DMS153 treated with DMSO at 0.1 percent for 48 hours (cell line): ENCODE measurements around the gene ARHGAP24.
"Not testable (repeated sequence)": the region's sequence is repeated elsewhere in the genome, so short reads cannot be mapped to it uniquely, and the experiment has no call there.

Source experiments
- DNase-seq: peaks from one replicate; lab custom pipeline; 2025; ENCODE audit not compliant: unreplicated experiment; lab: John Stamatoyannopoulos, UW

ARHGAP24 gene

GRCh38 chr4:85482010-85482738 is 7.2 kb downstream of the ARHGAP24 start:
- no peak for DNase-seq

GRCh38 chr4:85486425-85487086 is 11.6 kb downstream of the ARHGAP24 start:
- DNase-seq = no peak

- no peak for DNase-seq
Observed at GRCh38 chr4:85488416-85488815, 13.5 kb downstream of the ARHGAP24 start.

GRCh38 chr4:85489273-85489981 is 14.5 kb downstream of the ARHGAP24 start:
- DNase-seq = peak; percentile 17

DNA sequence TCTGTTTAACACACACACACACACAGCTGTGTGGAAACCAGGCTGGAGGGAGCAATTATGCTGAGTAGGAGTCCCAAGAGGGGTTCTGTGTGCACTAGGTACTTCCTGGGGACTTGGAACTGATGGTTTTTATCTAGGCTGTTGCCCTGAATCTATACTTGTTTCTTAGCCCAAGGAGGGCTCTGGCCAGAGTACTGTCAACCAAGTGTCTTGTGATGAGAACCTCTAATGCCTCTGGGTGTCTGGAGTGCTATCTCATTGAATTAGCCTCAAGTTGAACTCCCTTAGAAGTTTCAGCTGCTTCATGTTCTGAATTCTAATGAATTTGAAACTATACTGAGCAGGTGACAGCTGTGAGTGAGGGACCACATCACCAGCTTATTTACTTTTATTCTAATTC is 16.6 kb downstream of the ARHGAP24 start:
- DNase-seq = no peak

DNA sequence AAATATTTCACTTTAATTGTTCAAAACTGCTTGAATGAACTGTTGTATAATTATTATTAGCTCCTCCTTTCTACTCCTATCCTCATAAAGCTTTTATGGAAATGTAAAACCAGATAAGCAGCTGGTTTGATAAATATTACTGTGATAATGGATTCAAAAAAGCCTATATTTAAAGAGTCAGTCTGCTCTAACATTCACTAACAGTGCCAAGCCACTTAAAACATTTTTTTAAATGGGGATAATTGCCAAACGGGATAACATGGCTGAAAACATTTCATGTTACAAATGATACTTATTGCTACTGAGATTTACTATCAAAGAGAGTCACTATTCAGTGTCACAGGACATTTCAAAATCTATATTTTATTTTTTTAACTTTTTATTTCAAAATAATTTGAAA is 17.4 kb downstream of the ARHGAP24 start:
- no peak for DNase-seq

DNA sequence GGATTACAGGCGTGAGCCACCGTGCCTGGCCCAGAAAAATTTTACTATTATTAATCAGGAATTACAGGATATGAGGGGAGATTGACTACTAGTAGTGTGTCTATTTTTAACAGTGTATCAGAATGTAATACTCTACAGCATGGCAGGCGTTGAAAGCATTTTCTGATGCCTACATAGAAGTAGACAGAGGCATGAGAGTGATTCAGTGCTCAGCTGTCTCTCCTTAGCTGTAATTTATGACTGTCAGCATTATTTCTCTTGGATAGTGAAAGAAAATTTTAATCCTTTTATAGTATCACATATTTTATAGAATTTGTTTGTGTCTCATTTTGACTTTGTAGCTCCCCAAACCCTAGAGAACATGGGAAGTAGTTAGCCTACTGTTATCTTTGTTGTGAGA is 20.7 kb downstream of the ARHGAP24 start:
- no peak for DNase-seq

- no peak for DNase-seq
Observed at GRCh38 chr4:85496126-85496849, 21.3 kb downstream of the ARHGAP24 start.

DNA sequence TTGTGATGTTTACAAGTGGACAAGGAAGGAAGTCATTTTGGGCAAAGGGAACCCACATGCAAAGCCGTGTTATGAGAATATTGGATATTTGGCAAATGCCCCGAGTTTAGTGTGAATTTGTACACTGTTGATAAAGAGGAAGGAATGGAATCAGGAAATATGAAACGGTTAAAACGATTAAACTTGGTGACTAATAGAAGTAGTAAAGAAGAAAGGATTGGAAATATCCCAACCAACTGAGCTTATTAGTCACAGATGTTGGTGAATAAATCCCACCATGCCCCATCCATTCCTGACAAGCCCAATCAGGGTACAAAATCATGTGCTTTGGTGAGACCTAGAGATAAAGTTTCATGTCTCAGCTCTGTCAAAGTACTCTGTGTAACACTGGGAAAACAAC is 22.0 kb downstream of the ARHGAP24 start:
- no peak for DNase-seq

- DNase-seq = no peak
Observed at GRCh38 chr4:85498068-85498733, 23.3 kb downstream of the ARHGAP24 start.

DNA sequence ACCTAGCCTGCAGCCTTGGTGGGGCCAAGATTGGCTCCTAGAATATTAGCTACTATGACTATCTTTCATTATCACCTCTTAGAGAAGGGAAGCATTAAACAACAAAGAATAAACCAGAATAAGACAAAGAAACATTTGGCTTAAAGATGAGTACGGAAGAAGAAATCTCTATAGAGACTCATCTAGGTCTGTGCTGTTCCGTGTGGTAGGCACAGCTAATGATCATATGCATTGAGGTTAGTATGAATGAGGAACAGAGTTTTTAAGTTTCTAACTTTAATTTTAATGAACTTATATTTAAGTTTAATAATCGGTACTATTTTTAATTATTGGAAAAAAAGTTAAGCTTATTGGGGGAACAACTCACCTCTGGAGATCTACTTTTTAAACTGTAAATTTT is 24.6 kb downstream of the ARHGAP24 start:
- no peak for DNase-seq

GRCh38 chr4:85500110-85500867 is 25.3 kb downstream of the ARHGAP24 start:
- DNase-seq = no peak

DNA sequence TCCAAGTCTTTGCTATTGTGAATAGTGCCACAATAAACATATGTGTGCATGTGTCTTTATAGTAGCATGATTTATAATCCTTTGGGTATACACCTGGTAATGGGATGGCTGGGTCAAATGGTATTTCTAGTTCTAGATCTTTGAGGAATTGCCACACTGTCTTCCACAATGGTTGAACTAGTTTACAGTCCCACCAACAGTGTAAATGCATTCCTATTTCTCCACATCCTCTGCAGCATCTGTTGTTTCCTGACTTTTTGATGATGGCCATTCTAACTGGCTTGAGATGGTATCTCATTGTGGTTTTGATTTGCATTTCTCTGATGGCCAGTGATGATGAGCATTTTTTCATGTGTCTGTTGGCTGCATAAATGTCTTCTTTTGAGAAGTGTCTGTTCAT is 26.2 kb downstream of the ARHGAP24 start:
- not testable (repeated sequence) for DNase-seq

DNA sequence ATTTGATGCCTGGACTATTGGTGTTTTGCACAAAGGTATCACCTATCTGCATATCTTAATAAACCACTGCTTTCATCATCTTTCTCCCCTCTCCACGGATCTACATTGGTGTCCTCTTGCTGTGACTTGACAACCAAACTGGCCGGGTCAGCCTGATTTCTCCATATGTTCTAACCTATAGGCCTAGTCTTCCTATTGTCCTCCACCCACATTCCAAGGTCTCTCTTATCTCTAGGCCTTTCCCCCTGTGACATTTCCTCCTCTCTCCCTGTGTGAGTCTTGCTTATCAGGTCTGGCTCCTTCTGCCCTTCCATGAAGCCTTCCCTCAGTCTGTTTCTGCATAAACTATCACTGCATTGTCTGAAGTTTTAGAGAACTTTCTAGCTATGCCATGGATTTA is 33.7 kb downstream of the ARHGAP24 start:
- DNase-seq = no peak

DNA sequence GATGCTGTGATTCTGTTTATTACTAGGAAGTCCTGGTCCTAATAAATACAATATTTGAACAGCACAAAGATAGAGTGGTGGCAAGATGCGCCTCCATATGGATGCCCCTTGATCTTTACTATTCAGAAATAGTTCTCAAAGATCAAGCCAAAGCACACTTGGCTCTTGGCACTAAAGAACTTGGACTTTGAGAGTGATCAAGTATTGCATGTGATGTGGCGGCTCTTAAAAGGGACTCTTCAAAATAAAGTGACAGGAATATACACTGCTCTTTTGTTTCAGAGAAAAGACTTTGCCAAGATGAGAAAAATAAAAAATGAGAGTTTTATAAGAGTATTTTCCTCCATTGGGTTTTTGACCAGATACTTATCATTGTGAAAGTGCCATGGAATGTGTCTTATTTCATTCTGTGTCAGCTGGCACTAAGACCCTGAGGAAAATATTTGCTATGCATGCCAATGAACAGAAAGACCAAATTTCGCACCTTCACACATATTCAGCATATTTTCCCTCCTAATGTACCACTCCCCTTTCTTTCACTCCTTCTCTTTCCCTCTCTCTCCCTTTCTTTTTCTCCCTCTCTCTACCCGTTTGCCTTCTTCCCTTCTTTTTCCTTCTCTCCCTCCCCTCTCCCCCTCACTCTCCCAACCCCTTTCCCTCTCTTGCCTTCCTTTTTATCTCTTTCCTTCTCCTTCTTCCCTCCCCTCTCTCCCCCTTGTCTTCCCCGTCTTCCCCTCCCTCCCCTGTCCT is 35.1 kb downstream of the ARHGAP24 start:
- no peak for DNase-seq

DNA sequence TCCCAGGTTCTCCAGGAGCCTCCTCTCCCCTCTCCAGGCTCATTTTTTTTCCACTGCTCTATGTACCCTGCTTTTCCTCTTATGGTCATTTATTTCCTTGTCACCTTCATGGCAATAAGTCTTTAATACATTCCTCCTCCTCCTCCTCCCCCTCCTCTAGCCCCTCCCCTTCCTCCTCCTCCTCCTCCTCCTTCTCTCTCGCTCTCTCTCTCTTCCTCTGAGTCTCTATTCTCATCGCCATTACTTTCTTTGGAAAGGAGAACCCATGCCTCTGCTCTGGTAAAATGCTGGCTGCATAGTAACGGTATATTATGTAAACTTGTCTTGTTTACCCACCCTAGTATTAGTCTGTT is 35.7 kb downstream of the ARHGAP24 start:
- DNase-seq = no peak

- DNase-seq = no peak
Observed at GRCh38 chr4:85512446-85513205, 37.7 kb downstream of the ARHGAP24 start.

GRCh38 chr4:85514117-85514516 is 39.2 kb downstream of the ARHGAP24 start:
- DNase-seq = no peak

DNA sequence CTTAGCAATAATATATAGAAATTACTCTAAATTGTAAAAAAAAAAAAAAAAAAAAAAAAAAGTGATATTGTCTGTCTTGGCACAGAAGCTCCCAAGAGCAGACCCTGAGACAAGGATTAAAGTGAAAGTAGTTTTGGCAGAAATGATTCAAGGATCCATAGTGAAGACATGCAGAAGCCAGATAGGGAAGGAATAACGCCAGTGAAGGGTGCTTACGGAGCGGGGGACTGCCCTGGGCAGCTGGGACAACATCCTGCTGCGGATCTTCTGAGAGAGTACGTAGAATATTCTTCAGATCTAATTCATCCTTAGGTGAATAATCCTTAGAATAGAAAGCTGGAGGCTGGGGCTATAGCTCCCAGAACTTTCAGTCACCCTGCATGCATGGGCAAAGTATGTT is 39.8 kb downstream of the ARHGAP24 start:
- no peak for DNase-seq
